AG04449 (cell line): ENCODE data around the gene FAM151B.
"Not testable (repeated sequence)": the region's sequence is repeated elsewhere in the genome, so short reads cannot be mapped to it uniquely, and the experiment has no call there.

ENCODE experiments used
- CTCF ChIA-PET: fragments of 350-600 bp; formaldehyde crosslinking; extraction: SDS; loops from one replicate; lab custom pipeline; 2021; ENCODE audit warnings: antibody characterized with exemption; lab: Yijun Ruan, JAX
- POLR2A ChIA-PET: fragments of 400-600, 350-600 bp; formaldehyde crosslinking; extraction: SDS; loops from one replicate; lab custom pipeline; 2020; ENCODE audit warnings: antibody characterized with exemption, inconsistent platforms; lab: Yijun Ruan, JAX
- DNase-seq: peaks from one replicate; pipeline ENCODE4 v3.0.0-alpha.2; 2010; ENCODE audit warnings: low read depth, low spot score
- H3K4me3 ChIP-seq: 2 replicates; pipeline ENCODE4 v1.5.1; 2011; ENCODE audit warnings: low read depth, mild to moderate bottlenecking, control low read depth, low read length
- CTCF ChIP-seq: IDR thresholded peaks from one replicate; pipeline ENCODE4 v1.5.1; 2011; ENCODE audit warnings: mild to moderate bottlenecking, moderate library complexity, low read length, control low read depth, inconsistent platforms; ENCODE audit not compliant: insufficient read depth; ENCODE audit errors: missing control alignments

FAM151B gene

DNA sequence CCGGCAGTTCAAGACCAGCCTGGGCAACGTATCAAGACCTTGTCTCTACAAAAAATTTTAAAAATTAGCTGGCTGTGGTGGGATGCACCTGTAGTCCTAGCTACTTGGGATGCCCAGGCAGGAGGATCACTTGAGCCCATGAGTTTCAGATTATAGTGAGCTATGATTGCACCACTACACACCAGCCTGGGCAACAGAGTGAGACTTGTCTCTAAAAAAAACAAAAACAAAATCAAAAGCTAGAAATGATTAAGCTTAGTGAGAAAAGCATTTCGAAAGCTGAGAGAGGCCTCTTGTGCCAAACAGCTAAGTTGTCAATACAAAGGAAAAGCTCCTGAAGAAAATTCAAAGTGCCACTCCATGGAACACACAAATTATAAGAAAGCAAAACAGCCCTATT lies 4.8 kb downstream of the FAM151B start:
- no peak for TF ChIP-seq CTCF
- H3K4me3 ChIP-seq, result no peak overlapping the region
- no peak for DNase-seq
- POLR2A ChIA-PET, result no interaction called here
- CTCF ChIA-PET, result interaction anchor here (3.6 kb wide), 1 partner anchor 11 kb away, joined by 16 read pairs; no protein-coding TSS in a partner anchor

DNA sequence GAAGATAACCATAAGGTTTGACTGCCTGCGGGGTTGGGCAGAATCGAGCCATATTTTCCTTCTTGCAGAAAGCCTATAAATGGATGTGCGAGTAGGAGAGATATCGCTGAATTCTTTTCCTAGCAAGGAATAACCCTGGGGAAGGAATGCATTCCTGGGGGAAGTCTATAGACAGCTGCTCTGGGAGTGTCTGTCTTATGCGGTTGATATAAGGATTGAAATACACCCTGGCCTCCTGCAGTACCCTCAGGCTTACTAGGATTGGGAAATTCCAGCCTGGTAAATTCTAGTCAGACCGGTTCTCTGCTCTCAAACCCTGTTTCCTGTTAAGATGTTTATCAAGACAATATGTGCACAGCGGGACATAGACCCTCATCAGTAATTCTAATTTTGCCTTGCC lies 5.5 kb downstream of the FAM151B start:
- H3K4me3 ChIP-seq, DNase-seq, POLR2A ChIA-PET: not testable (repeated sequence)
- CTCF ChIA-PET, result interaction anchor here (3.6 kb wide), 1 partner anchor 12 kb away, joined by 16 read pairs; no protein-coding TSS in a partner anchor

GRCh38 chr5:80495891-80496290 lies 8.0 kb downstream of the FAM151B start:
- no peak overlapping the region for H3K4me3 ChIP-seq
- no peak for TF ChIP-seq CTCF
- ChIA-PET POLR2A (no interaction called here), CTCF (interaction anchor here (1.0 kb wide), 1 partner anchor 15 kb away, joined by 3 read pairs; no protein-coding TSS in a partner anchor)
- DNase-seq, result no peak

DNA sequence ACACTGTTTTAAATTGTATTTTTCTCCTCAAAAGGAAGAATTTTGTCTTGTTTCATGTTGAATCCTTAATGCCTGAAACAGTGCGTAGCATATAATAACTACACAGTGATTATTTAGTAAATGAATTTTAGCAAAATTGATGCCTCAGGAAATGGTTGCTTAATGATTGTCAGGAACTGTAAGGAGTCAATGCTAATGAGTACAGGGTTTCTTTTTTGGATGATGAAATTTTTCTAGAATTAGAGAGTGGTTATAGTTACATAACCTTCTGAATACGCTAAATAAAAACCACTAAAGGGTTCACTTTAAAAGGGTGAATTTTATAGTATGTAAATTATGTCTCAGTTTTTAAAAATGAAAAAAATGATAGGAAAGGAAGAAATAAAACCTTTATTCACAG lies 14.9 kb downstream of the FAM151B start:
- ChIA-PET POLR2A (no interaction called here), CTCF (no interaction called here)
- DNase-seq, result no peak
- H3K4me3 ChIP-seq, result no peak overlapping the region
- no peak for TF ChIP-seq CTCF

- no peak overlapping the region for H3K4me3 ChIP-seq
- POLR2A ChIA-PET, result no interaction called here
- CTCF ChIA-PET, result no interaction called here
- no peak for DNase-seq
- TF ChIP-seq CTCF, result no peak
These were observed 15.7 kb downstream of the FAM151B start for GRCh38 chr5:80503641-80504040.

GRCh38 chr5:80504833-80505232 lies 16.9 kb downstream of the FAM151B start:
- POLR2A ChIA-PET, result no interaction called here
- CTCF ChIA-PET, result no interaction called here

More at GRCh38 chr5:80504833-80505232, 16.9 kb downstream of the FAM151B start:
- TF ChIP-seq CTCF, result no peak
- H3K4me3 ChIP-seq, result no peak overlapping the region
- no peak for DNase-seq
